ENCODE data around the gene ISG20L2. TPM values are rescaled to one million over a fixed set of nuclear protein-coding genes. Genes with fewer than 3 reads are reported as not detected.
"Not testable (repeated sequence)": the region's sequence is repeated elsewhere in the genome, so short reads cannot be mapped to it uniquely, and the experiment has no call there.

ISG20L2 gene
- total RNA-seq, 1 experiment from 2014 or later, result 41.7 TPM

DNA sequence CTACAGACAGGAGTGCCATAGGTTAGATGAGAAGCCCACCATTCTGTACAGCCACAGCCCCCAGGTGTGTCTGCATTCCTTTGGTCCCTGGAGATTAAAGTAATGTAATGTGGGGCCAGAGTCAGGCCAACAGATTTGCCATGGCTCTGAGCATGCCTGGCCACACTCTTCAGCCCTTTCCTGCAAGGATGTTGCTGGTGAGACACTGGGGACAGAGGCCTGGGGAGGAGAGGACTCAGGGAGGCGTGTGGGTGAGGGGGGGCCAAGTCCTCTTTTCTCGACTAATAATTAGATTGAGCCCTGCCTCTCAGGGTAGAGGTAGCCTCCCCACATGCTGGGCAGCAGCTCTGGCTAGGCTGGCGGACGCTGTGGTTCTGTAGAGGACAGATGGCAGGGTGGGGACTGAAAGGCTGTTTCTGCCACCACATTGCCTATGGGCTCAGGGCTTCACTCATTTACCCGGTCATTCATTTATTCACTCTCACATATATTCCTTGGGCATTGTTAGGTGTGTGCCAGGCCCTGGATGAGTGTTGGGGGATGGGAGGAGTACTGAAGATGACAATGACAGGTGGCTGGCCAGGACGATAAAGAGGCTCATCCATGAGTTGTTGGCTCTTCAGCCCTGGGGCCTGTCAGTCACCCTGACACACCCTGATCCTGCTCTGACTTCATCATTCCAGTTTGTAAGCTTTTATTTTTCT lies 31.7 kb upstream of the ISG20L2 start:
- ATAC-seq (0 out of 2 replicates have a peak, but pooled peaks have one; percentile 23), DNase-seq (ENCODE audit: low read depth, low spot score) (no peak)
- Histone ChIP-seq H3K9me2 (ENCODE audit: insufficient read depth) (no peaks in the 10 kb centered on the region), H3K27me3 (ENCODE audit: insufficient read depth, low read length) (no peaks in the 10 kb centered on the region), H3K9me3 (ENCODE audit: control insufficient read depth in 1 of 2, insufficient read depth in 1 of 2, low read depth in 1 of 2, low read length in 2 of 2) (no peaks in the 10 kb centered on the region), H3K27ac (ENCODE audit: low read depth, low read length) (no peak overlapping the region), H3K4me3 (replicated peaks in 1 of 2; ENCODE audit: low read depth in 1 of 2, low read length in 2 of 2) (no peak overlapping the region), H3K36me3 (ENCODE audit: control insufficient read depth in 1 of 2, insufficient read depth in 2 of 2, low read length in 2 of 2) (no peaks in the 10 kb centered on the region), H4K20me1 (ENCODE audit: insufficient read depth) (no peaks in the 10 kb centered on the region), H3K4me1 (ENCODE audit: control insufficient read depth in 1 of 2, insufficient read depth in 2 of 2, low read length in 2 of 2) (peaks cover 3 to 7% of the 10 kb centered on the region in 2 experiments; a peak in 2 of 4 replicates), H3K9ac (ENCODE audit: low read length) (no peak overlapping the region), H2AFZ (ENCODE audit: low read depth, low read length, poor library complexity, severe bottlenecking) (no peak overlapping the region), H3K4me2 (ENCODE audit: low read length) (no peak overlapping the region), H3K79me2 (ENCODE audit: insufficient read depth, low read length) (0 out of 2 replicates have a peak, but pooled peaks cover 3% of the 10 kb centered on the region)
- CTCF ChIA-PET, result no interaction called here
- RAD21 ChIA-PET (ENCODE audit: low non-redundant PET in 1 of 2, low total read pairs in 2 of 2, uncharacterized antibody in 2 of 2, unreplicated experiment in 2 of 2), result no interaction called here
- POLR2A ChIA-PET, result no interaction called here
- intact Hi-C loops (cut with micrococcal nuclease), result no loop called here
- no TSS peak for BruUV-seq (replicated peaks)
- TF ChIP-seq POLR2A (IDR thresholded peaks at IDR 0.05; ENCODE audit: borderline replicate concordance, extremely low read depth, insufficient read depth, insufficient read length), result no peak
- TF ChIP-seq REST (IDR thresholded peaks at IDR 0.05; ENCODE audit: low read depth), result no peak
- TF ChIP-seq SIN3A (IDR thresholded peaks at IDR 0.05; ENCODE audit: low read depth), result no peak
- no peak for TF ChIP-seq FOSL1 (IDR thresholded peaks at IDR 0.05; ENCODE audit: low read depth)
- TF ChIP-seq ATF3 (IDR thresholded peaks at IDR 0.05), result no peak
- TF ChIP-seq, protein P1, sequence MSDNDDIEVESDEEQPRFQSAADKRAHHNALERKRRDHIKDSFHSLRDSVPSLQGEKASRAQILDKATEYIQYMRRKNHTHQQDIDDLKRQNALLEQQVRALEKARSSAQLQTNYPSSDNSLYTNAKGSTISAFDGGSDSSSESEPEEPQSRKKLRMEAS (IDR thresholded peaks at IDR 0.05), result no peak
- no peak for TF ChIP-seq EZH2phosphoT487 (IDR thresholded peaks at IDR 0.05; ENCODE audit: borderline replicate concordance)
- TF ChIP-seq, protein P2, sequence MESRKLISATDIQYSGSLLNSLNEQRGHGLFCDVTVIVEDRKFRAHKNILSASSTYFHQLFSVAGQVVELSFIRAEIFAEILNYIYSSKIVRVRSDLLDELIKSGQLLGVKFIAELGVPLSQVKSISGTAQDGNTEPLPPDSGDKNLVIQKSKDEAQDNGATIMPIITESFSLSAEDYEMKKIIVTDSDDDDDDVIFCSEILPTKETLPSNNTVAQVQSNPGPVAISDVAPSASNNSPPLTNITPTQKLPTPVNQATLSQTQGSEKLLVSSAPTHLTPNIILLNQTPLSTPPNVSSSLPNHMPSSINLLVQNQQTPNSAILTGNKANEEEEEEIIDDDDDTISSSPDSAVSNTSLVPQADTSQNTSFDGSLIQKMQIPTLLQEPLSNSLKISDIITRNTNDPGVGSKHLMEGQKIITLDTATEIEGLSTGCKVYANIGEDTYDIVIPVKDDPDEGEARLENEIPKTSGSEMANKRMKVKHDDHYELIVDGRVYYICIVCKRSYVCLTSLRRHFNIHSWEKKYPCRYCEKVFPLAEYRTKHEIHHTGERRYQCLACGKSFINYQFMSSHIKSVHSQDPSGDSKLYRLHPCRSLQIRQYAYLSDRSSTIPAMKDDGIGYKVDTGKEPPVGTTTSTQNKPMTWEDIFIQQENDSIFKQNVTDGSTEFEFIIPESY (IDR thresholded peaks at IDR 0.05; ENCODE audit: extremely low read depth, insufficient replicate concordance, low read length), result no peak
- TF ChIP-seq POLR2AphosphoS5 (IDR thresholded peaks at IDR 0.05; ENCODE audit: low read depth, low read length), result no peak
- no peak for TF ChIP-seq CBX3 (IDR thresholded peaks at IDR 0.05; ENCODE audit: low read depth)
- TF ChIP-seq ZFX (IDR thresholded peaks at IDR 0.05), result no peak
- TF ChIP-seq TCF7L2 (IDR thresholded peaks at IDR 0.05; ENCODE audit: borderline replicate concordance, extremely low read depth, insufficient read depth, insufficient read length), result no peak

GRCh38 chr1:156757572-156758253 lies 29.1 kb upstream of the ISG20L2 start:
- H3K4me3 ChIP-seq (replicated peaks in 1 of 2; ENCODE audit: low read depth in 1 of 2, low read length in 2 of 2); H2AFZ ChIP-seq (ENCODE audit: low read depth, low read length, poor library complexity, severe bottlenecking); POLR2A ChIA-PET; ATAC-seq; intact Hi-C loops (cut with micrococcal nuclease); H3K9me3 ChIP-seq (ENCODE audit: control insufficient read depth in 1 of 2, insufficient read depth in 1 of 2, low read depth in 1 of 2, low read length in 2 of 2); H4K20me1 ChIP-seq (ENCODE audit: insufficient read depth); H3K9ac ChIP-seq (ENCODE audit: low read length); H3K9me2 ChIP-seq (ENCODE audit: insufficient read depth); BruUV-seq (replicated peaks); H3K27me3 ChIP-seq (ENCODE audit: insufficient read depth, low read length); RAD21 ChIA-PET (ENCODE audit: low non-redundant PET in 1 of 2, low total read pairs in 2 of 2, uncharacterized antibody in 2 of 2, unreplicated experiment in 2 of 2); H3K36me3 ChIP-seq (ENCODE audit: control insufficient read depth in 1 of 2, insufficient read depth in 2 of 2, low read length in 2 of 2); H3K4me2 ChIP-seq (ENCODE audit: low read length); DNase-seq (ENCODE audit: low read depth, low spot score); H3K27ac ChIP-seq (ENCODE audit: low read depth, low read length): not testable (repeated sequence)
- peaks cover 12% of the 10 kb centered on the region for H3K79me2 ChIP-seq (ENCODE audit: insufficient read depth, low read length)
- CTCF ChIA-PET, result interaction anchor here (1.5 kb wide), 1 partner anchor 69 kb away, joined by 5 read pairs; no protein-coding TSS in a partner anchor
- peaks cover 3 to 13% of the 10 kb centered on the region in 2 experiments; a peak in 3 of 4 replicates for H3K4me1 ChIP-seq (ENCODE audit: control insufficient read depth in 1 of 2, insufficient read depth in 2 of 2, low read length in 2 of 2)

Measured in HCT116 (cell line).